Fibroblast of villous mesenchyme (primary cell): ENCODE measurements around the gene THSD4. TPM values are rescaled to one million over a fixed set of nuclear protein-coding genes. Genes with fewer than 3 reads are reported as not detected.
"Not testable (repeated sequence)": the region's sequence is repeated elsewhere in the genome, so short reads cannot be mapped to it uniquely, and the experiment has no call there.

ENCODE experiments used
- DNase-seq: peaks from one replicate; pipeline ENCODE4 v3.0.0-alpha.2; 2010; ENCODE audit warnings: low read depth
- H3K4me3 ChIP-seq: 2 replicates; pipeline ENCODE4 v1.5.1; 2011; ENCODE audit warnings: low read depth, mild to moderate bottlenecking, low read length
- total RNA-seq: library from RNA; depleted of rRNA; stranded (reverse); fragments of >200 nt; gene quantifications from 2 replicates; pipeline ENCODE4 v1.2.3, GENCODE V29; 2012
- TF ChIP-seq, protein P1 (sequence below): IDR thresholded peaks from 2 replicates; pipeline ENCODE4 v1.5.1; 2012; ENCODE audit warnings: low read depth, mild to moderate bottlenecking, low read length; ENCODE audit not compliant: insufficient read depth

THSD4 gene
- total RNA-seq, 1 donor = 76.4 TPM

DNA sequence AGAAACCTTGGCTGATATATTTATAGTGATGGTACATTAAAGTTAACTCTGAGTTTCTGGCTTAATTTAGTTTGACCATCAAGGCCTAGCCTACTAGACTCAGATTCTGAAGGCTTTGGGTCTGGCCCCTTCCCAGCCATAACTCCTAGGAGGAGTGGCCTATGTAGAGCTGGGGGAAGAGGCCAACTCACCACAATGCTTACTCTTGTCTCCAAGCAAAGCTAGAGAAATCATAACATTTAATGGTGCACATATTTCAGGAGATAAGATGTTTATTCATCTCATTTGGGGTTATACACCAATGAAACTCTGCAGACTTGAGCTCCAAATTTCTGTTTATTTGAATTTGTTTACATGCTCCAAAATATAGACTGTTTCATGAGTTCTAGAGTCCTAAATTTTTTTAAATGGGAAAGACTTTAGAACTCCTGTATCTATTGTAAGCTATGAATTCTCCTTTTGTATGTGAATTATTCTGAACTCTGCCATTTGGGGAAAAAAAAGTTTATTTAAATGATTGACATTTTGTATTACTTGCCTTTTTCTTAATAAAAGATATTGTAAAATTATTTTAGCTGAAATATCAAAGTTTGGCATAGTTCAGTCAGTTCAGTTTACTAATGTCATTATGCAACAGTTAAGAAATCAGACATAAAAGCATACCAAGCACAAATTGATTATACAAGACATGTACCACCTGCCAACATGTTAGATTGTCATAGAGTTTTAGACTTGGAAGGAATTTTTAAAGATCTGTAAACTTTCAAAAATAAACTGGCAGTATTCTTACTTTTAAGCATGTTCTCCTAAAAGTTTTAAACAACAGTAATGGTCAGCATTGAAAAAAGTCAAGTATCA lies 551.7 kb downstream of the THSD4 start:
- TF ChIP-seq, protein P1, sequence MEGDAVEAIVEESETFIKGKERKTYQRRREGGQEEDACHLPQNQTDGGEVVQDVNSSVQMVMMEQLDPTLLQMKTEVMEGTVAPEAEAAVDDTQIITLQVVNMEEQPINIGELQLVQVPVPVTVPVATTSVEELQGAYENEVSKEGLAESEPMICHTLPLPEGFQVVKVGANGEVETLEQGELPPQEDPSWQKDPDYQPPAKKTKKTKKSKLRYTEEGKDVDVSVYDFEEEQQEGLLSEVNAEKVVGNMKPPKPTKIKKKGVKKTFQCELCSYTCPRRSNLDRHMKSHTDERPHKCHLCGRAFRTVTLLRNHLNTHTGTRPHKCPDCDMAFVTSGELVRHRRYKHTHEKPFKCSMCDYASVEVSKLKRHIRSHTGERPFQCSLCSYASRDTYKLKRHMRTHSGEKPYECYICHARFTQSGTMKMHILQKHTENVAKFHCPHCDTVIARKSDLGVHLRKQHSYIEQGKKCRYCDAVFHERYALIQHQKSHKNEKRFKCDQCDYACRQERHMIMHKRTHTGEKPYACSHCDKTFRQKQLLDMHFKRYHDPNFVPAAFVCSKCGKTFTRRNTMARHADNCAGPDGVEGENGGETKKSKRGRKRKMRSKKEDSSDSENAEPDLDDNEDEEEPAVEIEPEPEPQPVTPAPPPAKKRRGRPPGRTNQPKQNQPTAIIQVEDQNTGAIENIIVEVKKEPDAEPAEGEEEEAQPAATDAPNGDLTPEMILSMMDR = no peak
- no peak overlapping the region for H3K4me3 ChIP-seq
- peak; percentile 73 for DNase-seq

DNA sequence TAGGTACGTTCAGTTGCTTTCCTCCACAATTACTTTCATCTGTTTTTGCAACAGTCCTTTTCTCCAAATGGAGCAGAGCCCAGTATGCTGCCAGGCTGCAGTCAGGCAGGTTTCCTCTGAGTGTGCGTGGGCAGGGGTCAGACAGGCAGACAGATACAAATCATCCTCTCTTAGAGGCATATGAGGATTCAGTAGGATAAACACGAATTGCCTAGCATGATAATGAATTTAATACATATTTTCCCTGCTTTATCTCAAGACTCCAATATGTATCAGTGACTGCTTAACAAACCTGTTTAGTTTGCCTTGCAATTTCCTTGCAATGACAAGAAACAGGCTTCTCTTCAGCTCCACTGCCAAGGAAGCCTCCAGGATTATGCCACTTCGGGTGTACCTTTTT lies 554.4 kb downstream of the THSD4 start:
- TF ChIP-seq, protein P1 = no peak
- no peak overlapping the region for H3K4me3 ChIP-seq
- DNase-seq = no peak

DNA sequence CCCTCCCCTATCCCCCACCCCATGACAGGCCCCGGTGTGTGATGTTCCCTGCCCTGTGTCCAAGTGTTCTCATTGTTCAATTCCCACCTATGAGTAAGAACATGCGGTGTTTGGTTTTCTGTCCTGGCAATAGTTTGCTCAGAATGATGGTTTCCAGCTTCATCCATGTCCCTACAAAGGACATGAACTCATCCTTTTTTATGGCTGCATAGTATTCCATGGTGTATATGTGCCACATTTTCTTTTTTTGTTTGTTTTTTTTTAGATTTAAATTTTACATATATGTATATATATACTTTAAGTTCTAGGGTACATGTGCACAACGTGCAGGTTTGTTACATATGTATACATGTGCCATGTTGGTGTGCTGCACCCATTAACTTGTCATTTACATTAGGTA lies 555.0 kb downstream of the THSD4 start:
- not testable (repeated sequence) for DNase-seq, H3K4me3 ChIP-seq

DNA sequence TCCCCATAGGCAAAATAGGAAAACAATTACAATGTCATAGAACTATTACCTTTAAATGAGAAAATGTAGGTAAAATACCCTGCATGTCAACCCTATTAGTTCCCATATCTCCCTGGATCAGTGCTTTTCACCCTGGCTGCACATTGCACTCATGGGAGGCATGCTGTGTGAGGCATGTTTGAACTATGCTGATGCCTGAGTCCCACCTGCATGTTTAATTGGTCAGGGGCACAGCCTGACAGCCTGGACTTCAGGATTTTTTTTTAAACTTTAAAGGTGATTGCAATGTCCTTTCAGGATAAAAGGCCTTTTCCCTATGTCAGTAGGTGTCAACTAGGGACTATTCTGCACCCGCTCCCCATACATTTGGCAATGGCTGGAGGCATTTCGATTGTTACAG lies 559.1 kb downstream of the THSD4 start:
- TF ChIP-seq, protein P1 = no peak
- no peak for DNase-seq
- no peak overlapping the region for H3K4me3 ChIP-seq

DNA sequence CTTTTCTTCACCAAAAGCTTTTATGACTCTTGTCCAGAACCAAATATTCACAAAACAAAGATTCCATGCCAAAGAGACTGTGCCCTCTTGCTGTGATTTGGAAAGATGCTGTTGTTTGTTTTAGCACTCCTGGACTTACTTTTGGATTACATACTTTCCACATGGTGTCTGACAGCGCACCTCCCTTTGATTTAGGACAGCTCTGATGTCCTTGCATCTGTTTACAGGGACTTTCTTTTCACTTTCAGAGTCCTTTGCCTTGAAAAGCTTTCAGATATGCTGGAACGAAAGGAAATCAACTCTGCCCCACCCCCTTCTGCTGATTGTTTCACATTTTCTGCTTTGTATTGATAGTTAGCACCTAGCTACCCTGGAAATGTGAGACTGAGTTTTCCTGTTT lies 562.1 kb downstream of the THSD4 start:
- no peak for DNase-seq
- no peak overlapping the region for H3K4me3 ChIP-seq
- TF ChIP-seq, protein P1 = no peak

DNA sequence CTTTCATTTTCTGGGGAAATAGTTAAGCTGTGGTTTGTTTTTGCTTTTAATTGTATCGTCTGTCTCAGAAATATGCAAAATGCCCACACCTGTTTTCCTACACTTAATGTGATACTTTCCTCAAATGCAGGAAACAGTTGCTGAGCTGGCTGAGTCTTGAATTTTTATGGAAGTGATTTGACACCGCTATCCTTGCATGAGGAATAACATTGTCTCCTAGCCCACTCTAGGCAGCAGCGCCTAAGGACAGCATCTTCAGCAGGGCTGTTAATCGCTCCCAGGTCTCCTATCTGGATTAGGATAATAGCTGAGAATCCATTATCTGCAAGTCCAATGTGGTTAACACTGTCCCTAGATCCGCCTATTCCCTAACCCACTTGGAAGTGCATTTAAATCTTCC lies 562.5 kb downstream of the THSD4 start:
- DNase-seq = no peak
- TF ChIP-seq, protein P1 = no peak
- H3K4me3 ChIP-seq = no peak overlapping the region

DNA sequence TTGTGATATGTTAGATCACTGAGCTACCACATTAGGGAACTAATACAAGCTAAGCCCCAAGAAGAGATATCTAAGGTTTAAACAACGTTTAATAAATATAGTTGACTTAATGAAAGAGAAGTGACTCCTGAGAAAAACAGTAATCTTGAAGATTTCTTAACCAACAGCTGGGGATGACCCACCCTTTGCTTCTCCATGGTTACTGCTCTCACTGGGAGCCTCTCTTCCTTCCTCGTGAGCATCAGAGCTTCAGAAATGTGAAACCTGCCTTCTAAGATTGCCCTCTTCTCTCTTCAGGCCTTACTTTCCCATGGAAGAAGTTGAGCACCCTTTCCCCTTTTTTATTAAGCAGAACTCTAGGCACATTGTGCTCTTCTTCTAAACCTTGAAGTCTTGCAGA lies 562.9 kb downstream of the THSD4 start:
- no peak overlapping the region for H3K4me3 ChIP-seq
- TF ChIP-seq, protein P1 = no peak
- DNase-seq = peak; percentile 67
